Loucy (cell line): ENCODE measurements around the gene CFAP251.
A peak's percentile ranks its signal among the peaks of the same experiment; 100 is the strongest.
"Not testable (repeated sequence)": the region's sequence is repeated elsewhere in the genome, so short reads cannot be mapped to it uniquely, and the experiment has no call there.

Experiments used
- H2AFZ ChIP-seq: fragments of 200-600 bp; sonication (generic); 2 replicates; pipeline ENCODE4 v1.6.0; 2016; ENCODE audit warnings: antibody characterized with exemption, mild to moderate bottlenecking, low read length, moderate library complexity
- H3F3A ChIP-seq: fragments of 200-600 bp; 2 replicates; pipeline ENCODE4 v1.6.0; 2016; ENCODE audit warnings: antibody characterized with exemption, low read depth, mild to moderate bottlenecking
- H3K27me3 ChIP-seq: fragments of 200-600 bp; sonication (generic); 2 replicates; pipeline ENCODE4 v1.6.1; 2014; ENCODE audit warnings: low read length, mild to moderate bottlenecking; ENCODE audit not compliant: insufficient read depth, poor library complexity, severe bottlenecking
- H3K36me3 ChIP-seq: fragments of 200-600 bp; sonication (generic); 2 replicates; pipeline ENCODE4 v1.6.1; 2016; ENCODE audit warnings: low read length; ENCODE audit not compliant: insufficient read depth
- H3K4me1 ChIP-seq: fragments of 200-600 bp; sonication (generic); 2 replicates; pipeline ENCODE4 v1.5.1; 2014; ENCODE audit warnings: low read length, mild to moderate bottlenecking; ENCODE audit not compliant: insufficient read depth, poor library complexity, severe bottlenecking
- H3K4me2 ChIP-seq: fragments of 200-600 bp; sonication (generic); 2 replicates; pipeline ENCODE4 v1.6.0; 2014; ENCODE audit warnings: antibody characterized with exemption, low read length, low read depth, mild to moderate bottlenecking; ENCODE audit not compliant: poor library complexity, severe bottlenecking
- H3K4me3 ChIP-seq: fragments of 200-600 bp; sonication (generic); 2 replicates; pipeline ENCODE4 v1.5.1; 2014; ENCODE audit warnings: low read length, mild to moderate bottlenecking, mixed read lengths; ENCODE audit not compliant: poor library complexity, severe bottlenecking
- H3K79me2 ChIP-seq: fragments of 200-600 bp; sonication (generic); 2 replicates; pipeline ENCODE4 v1.6.1; 2014; ENCODE audit warnings: low read length; ENCODE audit not compliant: insufficient read depth
- H3K9ac ChIP-seq: fragments of 200-600 bp; sonication (generic); 2 replicates; pipeline ENCODE4 v1.6.0; 2014; ENCODE audit warnings: mild to moderate bottlenecking, low read depth, low read length, moderate library complexity; ENCODE audit not compliant: poor library complexity, severe bottlenecking
- H3K9me2 ChIP-seq: fragments of 200-600 bp; sonication (generic); replicated peaks from 2 replicates; pipeline ENCODE4 v1.6.1; 2016; ENCODE audit warnings: low read depth, low read length, mixed read lengths
- H3K9me3 ChIP-seq: fragments of 200-600 bp; sonication (generic); 2 replicates; pipeline ENCODE4 v1.6.1; 2014; ENCODE audit warnings: mild to moderate bottlenecking, antibody characterized with exemption, low read length, low read depth; ENCODE audit not compliant: insufficient read depth
- H4K20me1 ChIP-seq: fragments of 200-600 bp; sonication (generic); 2 replicates; pipeline ENCODE4 v1.6.0; 2014; ENCODE audit warnings: antibody characterized with exemption, low read length, mild to moderate bottlenecking; ENCODE audit not compliant: insufficient read depth, poor library complexity, severe bottlenecking
- EZH2phosphoT487 ChIP-seq: fragments of 200-600 bp; IDR thresholded peaks from 2 replicates; pipeline ENCODE4 v1.6.1; 2018; ENCODE audit warnings: antibody characterized with exemption, mild to moderate bottlenecking, moderate library complexity, borderline replicate concordance
- TF ChIP-seq, protein P1 (sequence below): fragments of 200-600 bp; sonication (generic); conservative IDR thresholded peaks from 2 replicates; pipeline ENCODE4 v1.5.1; 2014; ENCODE audit warnings: mild to moderate bottlenecking, antibody characterized with exemption, low read length

Gene CFAP251

DNA sequence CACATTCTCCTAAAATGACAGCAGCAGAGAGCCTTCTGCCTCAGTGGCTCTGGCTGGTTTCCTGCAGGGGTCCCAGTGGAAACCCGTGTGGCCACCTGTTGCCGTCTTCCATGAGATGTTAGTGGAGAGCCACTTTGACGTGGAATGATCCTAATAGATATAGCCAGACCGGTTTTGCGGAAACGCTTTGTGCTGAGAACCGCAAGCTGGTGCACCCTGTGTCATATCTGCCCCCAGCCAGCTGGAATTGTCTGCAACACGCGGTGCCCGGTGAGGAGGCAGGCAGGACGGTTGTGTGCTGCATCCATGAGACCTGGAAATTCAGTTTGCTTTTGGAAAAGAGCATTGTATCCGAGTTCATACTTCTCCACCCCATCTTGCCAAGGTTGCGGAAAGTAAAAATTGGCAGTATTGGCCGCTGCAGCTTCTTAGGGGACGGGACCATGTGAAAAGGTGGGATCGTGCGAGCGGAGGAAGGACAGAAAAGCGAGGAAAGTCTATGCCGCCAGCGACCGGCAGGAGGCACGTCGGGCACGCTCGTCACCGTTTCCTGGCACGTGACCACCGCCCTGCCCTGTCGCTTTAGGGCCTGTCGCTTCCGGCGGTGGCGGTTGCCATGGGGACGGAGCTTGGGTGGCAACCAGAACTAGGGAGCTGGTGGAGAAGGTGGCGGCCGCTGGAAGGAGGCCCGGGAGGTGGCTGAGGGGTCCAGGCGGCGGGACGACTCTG lies at the start of gene CFAP251:
Gene CFAP251, plus strand, starts transcription at position 643 of the 729 bp plus-strand sequence. CDS start 2,714 bp downstream, outside the sequence.
- Histone ChIP-seq H3F3A (no peaks in the 10 kb centered on the region), H3K4me1 (no peaks in the 10 kb centered on the region), H3K9me3 (no peaks in the 10 kb centered on the region), H3K4me2 (peak within 1 kb of the TSS; percentile 30), H3K9me2 (no peaks in the 10 kb centered on the region), H2AFZ (no peak within 1 kb of the TSS), H4K20me1 (no peaks in the 10 kb centered on the region), H3K36me3 (peaks cover 32% of the 10 kb centered on the region; the same call in 1 of the 2 replicates), H3K79me2 (no peaks in the 10 kb centered on the region), H3K9ac (no peak within 1 kb of the TSS), H3K4me3 (peak within 1 kb of the TSS; percentile 43), H3K27me3 (no peaks in the 10 kb centered on the region)
- no peak for TF ChIP-seq EZH2phosphoT487
- TF ChIP-seq, protein P1, sequence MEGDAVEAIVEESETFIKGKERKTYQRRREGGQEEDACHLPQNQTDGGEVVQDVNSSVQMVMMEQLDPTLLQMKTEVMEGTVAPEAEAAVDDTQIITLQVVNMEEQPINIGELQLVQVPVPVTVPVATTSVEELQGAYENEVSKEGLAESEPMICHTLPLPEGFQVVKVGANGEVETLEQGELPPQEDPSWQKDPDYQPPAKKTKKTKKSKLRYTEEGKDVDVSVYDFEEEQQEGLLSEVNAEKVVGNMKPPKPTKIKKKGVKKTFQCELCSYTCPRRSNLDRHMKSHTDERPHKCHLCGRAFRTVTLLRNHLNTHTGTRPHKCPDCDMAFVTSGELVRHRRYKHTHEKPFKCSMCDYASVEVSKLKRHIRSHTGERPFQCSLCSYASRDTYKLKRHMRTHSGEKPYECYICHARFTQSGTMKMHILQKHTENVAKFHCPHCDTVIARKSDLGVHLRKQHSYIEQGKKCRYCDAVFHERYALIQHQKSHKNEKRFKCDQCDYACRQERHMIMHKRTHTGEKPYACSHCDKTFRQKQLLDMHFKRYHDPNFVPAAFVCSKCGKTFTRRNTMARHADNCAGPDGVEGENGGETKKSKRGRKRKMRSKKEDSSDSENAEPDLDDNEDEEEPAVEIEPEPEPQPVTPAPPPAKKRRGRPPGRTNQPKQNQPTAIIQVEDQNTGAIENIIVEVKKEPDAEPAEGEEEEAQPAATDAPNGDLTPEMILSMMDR, result no peak

GRCh38 chr12:121869229-121869628 lies 49.2 kb upstream of the CFAP251 start:
- H3K4me1 ChIP-seq, H4K20me1 ChIP-seq, H3F3A ChIP-seq, H3K4me2 ChIP-seq, H3K9me2 ChIP-seq, H3K79me2 ChIP-seq, H3K27me3 ChIP-seq, H3K9me3 ChIP-seq, H3K9ac ChIP-seq, H3K4me3 ChIP-seq, H2AFZ ChIP-seq, H3K36me3 ChIP-seq: not testable (repeated sequence)

DNA sequence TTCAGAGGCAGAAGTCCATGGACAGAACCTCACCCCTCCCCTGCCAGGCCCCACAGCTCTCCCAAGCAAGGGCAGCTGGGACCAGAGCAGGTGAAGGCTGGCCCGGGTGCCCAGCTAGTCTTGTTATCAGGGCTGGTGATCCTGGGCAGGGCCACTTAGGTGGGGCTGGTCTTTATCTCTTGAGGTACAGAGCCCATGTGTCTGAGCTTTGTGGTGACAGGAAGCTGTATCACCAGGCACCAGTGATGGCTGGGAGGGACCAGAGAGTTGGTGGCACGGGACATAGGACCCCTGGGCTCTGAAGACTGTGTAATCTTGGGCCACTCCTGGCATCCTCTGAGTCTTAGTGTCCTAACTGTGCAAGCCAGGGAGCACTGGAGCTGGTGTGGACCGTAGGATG lies 46.9 kb upstream of the CFAP251 start:
- Histone ChIP-seq H3K27me3 (no peaks in the 10 kb centered on the region), H3F3A (no peaks in the 10 kb centered on the region), H3K4me1 (peaks cover 4% of the 10 kb centered on the region), H3K9ac (no peak overlapping the region), H2AFZ (peak overlapping the region; percentile 58), H3K36me3 (no peaks in the 10 kb centered on the region), H3K9me3 (no peaks in the 10 kb centered on the region), H3K4me3 (no peak overlapping the region), H4K20me1 (no peaks in the 10 kb centered on the region), H3K9me2 (no peaks in the 10 kb centered on the region), H3K79me2 (no peaks in the 10 kb centered on the region), H3K4me2 (no peak overlapping the region)
- TF ChIP-seq, protein P1, result no peak
- TF ChIP-seq EZH2phosphoT487, result no peak
